Skin of body (tissue), 2 donors: ENCODE results near the gene OR3A1. TPM values are rescaled to one million over a fixed set of nuclear protein-coding genes. Genes with fewer than 3 reads are reported as not detected.
"Not testable (repeated sequence)": the region's sequence is repeated elsewhere in the genome, so short reads cannot be mapped to it uniquely, and the experiment has no call there.

ENCODE experiments used
- DNase-seq: peaks from one replicate; lab custom pipeline; 2025; lab: John Stamatoyannopoulos, UW
- total RNA-seq: library from RNA; depleted of rRNA; stranded (reverse); fragments of >200 nt; gene quantifications from one replicate; pipeline ENCODE4 v1.2.3, GENCODE V29; 2014

The OR3A1 gene, protein sequence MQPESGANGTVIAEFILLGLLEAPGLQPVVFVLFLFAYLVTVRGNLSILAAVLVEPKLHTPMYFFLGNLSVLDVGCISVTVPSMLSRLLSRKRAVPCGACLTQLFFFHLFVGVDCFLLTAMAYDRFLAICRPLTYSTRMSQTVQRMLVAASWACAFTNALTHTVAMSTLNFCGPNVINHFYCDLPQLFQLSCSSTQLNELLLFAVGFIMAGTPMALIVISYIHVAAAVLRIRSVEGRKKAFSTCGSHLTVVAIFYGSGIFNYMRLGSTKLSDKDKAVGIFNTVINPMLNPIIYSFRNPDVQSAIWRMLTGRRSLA
- total RNA-seq = 0.20 TPM

DNA sequence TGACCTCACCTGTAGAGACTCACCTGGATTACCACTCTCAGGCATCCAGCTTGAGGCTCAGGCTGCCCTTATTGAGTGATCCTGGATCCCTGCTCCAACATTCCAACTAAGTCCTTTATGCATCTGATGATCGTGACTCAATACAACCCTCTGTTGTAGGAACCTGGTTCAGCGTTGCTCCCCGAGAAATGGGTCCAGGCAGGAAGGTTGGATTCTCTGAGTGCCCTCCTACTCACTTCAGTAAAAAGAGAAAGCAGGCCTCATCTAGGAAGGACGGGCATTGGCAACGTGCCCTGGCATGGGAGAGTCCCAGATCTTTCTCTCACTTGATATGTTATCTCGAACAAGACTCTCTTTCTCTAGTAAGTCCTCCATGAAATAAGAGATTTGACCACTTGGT lies at the start of gene OR3A1:
TSS of gene OR3A1 (minus strand) at position 101 of the 400 bp plus-strand sequence. CDS start 5,778 bp downstream, outside the sequence.
- DNase-seq = no peak

DNA sequence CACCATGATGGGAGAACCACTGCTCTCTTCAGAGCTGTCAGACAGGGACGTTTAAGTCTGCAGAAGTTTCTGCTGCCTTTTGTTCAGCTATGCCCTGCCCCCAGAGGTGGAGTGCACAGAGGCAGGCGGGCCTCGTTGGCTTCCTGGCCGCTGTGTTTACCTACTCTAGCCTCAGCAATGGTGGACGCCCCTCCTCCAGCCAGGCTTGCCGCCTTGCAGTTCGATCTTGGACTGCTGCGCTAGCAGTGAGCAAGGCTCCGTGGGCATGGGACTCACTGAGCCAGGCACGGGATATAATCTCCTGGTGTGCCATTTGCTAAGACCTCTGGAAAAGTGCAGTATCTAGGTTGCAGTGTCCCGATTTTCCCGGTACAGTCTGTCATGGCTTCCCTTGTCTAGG lies 44.6 kb upstream of the OR3A1 start:
- DNase-seq = not testable (repeated sequence)

DNA sequence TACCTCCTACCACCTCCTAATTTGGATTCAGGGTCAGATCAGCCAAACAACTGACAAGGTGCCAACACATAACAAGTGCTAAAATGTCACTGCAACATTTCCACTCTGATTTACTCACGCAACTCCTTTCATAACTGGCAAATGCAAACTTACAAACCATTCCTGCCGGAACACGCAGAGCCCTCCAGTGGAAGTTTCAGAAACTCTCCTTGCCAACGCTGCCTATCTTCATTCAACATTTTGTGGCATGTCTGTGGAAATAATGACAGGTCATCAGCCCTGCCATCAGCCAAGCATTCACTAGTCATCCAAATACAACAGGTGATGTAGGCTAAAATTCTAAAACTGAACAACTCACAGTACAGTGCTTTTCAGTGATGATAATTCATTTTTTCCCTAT lies 37.7 kb upstream of the OR3A1 start:
- DNase-seq = no peak

DNA sequence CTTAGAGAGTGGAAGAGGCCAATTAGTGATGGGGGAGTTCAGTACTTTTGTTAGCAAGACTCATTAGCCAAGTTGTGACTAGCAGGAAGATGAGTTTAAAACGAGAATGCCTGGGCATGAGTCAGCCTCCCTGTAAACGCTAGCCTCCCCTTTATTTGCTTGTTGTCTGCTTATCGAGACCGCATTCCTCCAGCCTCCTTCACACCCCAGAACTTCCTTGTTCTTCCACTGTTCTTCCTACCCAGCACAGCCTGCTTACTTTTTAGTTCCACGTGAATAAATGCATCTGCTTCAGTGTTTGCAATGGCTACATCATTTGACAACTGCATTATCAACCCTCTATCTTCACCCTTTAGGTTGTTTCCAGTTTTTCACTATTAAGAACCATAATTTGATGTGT lies 20.2 kb upstream of the OR3A1 start:
- no peak for DNase-seq

DNA sequence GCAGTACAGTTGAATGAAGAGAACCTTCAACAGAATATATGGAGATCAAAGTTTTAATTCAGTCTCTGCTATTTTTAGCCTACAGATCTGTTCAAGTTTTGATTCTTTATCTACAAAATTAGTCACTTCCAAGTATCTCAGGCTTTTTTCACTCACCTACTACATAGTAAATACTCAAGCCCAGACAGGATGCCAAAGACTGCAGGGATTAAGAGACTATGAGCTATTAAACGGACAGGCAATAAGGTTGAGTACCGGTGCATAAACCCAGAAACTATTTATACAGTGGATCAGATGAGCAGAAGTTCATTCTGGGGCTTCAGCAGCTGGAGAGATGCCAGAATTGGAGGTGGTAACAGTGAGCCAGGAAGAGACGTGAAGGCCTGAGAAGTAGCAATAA lies 18.7 kb upstream of the OR3A1 start:
- DNase-seq = no peak

DNA sequence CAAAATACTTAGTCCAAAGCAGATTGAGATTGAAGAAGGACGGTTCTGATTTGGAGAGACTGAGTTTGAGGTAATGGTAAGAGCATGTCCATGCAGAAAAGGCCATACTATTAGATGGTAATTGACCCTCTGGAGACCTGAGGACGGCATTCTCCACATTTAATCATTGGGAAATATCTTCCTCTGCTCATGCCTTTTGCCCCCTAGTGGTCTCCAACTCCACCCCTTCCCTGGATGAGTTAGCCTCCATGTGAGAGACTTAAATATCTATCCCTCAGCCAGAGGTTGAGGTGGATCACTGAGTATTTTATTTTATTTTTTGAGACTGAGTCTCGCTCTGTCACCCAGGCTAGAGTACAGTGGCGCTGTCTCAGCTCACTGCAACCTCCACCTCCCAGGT lies 10.4 kb upstream of the OR3A1 start:
- no peak for DNase-seq

DNA sequence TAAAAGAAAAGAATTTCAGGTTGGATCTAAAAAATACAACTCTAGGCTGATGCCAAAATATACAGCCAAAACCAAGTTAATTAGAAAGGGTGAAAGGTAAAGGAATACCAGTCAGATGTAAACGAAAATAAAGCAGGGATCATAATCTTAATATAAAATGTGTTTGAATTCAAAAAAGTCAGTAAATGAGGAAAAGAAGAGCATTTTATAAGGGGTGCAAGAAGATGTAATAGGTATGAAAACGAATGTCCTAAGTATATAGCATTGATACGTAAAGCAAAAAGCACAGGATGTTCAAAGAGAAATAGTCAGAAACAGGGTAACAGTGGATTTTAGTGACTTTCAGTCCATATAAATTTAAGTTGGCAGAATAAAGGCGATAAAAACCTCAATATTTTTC lies 2.5 kb downstream of the OR3A1 start:
- no peak for DNase-seq

DNA sequence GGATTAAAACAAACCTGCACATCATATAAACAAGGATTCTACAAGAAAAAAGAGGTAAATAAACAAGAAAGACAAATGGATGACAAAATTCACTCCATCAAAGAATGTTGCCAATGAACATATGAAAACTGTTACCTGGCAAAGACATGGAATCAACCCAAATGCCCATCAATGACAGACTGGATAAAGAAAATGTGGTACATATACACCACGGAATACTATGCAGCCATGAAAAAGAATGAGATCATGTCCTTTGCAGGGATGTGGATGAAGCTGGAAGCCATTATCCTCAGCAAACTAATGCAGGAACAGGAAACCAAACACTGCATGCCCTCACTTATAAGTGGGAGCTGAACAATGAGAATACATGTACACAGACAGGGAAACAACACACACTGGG lies 4.6 kb downstream of the OR3A1 start:
- not testable (repeated sequence) for DNase-seq

DNA sequence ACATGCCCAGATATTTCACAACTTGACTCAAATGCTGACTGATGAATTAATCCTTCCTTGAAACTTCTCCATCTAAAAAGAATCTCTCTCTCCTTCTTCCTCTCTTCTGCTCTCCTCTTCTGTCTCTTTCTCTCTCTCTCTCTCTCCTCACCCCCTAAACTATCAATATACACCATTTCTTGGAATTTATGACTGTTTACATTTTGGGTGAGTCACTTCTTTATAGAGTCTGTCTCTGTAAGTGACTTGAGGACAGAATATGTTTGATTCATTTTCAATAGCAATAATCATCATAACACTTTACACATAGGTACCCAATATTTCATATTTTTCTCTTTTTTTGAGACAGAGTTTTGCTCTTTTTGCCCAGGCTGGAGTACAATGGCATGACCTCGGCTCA lies 15.3 kb downstream of the OR3A1 start:
- DNase-seq = no peak

DNA sequence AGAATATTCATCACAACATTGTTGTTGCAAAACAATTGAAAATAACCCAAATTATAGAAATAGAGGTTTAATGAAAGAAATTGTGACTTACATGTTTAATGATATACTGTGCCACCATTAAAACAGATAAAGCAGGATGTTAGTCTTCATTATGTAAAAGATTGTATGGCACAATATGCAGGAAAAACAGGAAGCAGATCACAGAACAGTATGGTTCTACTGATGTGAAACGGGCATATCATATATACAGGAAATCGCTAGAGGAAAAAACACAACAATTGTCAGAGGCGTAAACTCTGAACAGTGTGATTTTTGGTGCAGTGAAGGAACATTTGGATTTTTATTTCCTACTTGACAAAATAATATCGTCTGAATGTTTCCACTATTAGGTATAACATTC lies 22.0 kb downstream of the OR3A1 start:
- no peak for DNase-seq

DNA sequence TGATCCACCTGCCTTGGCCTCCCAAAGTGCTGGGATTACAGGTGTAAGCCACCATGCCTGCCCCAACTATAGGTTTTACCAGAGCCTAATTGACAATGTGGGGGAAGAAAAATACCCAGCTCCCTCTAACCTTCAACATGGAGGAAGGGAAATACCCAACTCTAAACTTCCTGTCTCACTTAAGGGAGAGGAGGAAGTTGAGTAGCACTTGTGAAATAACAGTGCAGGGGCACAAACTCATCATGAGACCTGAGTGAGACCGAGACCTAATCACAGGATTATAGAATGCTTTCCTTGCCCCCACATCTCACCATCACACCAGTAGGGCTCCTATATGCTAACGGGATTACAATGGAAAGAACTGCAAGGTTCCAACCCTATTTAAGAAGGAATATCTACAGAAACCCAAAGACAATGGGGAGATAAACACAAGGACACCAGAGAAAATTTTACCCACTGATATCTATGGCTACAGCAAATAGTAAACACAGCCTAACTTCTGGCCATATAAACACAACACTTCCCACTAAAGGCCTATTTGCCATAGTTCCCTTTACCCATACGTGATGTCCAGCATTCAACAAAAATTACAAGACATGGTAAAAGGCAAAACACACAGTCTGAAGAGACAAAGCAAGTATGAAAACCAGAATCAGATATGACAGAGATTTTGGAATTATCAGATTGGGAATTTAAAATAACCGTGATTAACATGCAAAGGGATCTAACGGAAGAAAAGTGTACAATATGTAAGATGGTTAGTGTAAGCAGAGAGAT lies 26.9 kb downstream of the OR3A1 start:
- DNase-seq = no peak

DNA sequence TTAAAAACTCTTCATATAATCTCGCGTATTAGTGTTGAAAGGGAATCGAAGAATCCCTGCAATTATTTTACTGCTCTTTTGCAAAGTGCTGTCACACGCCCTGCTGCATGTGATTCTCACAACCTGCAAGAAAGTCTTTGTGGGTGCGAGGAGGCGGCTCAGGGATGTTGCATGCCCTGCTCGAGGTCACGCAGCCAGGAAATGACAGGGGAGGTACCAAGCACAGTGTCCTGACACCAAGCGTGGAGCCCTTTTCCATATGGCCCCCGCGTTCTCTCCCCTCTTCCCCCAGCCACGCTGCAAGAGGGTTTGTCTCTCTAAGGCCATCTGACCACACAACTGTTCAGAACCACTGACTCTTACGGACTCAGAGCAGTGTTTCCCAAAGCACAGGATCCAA lies 37.6 kb downstream of the OR3A1 start:
- DNase-seq = no peak

DNA sequence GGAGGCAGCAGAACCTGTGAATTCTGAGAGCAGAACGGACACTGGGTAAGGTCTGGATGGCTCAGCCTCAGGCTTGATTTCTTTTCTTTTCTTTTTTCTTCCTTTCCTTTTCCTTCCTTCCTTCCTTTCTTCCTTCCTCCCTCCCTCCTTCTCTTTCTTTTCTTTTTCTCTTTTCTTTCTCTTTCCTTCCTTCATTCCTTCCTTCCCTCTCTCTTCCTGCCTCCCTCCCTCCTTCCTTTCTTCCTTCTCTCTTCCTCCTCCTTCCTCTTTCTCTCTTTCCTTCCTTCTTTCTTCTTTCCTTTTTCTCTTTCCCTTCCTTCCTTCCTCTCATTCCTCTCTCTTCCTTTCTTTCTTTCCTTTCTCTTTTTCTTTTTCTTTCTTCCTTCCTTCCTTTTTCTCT lies 38.0 kb downstream of the OR3A1 start:
- no peak for DNase-seq

DNA sequence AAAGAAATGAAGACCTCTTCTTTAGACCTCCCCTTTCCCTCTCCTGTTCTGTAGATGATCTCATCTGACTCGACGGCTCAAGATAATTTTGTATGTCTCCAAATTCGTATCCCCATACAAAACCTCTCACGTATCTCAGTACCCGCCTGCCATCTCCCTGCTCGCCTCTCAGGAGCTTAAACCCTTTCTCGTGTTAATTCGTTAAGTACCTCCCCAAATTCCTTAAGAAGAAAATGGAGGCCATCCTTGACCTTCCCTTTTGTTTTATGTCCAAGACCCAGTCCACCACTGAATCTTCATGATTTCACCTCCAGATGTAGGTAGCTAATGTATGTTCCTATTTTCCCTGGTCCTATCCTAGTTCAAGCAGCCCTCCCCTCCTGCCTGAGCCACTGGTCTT lies 41.6 kb downstream of the OR3A1 start:
- no peak for DNase-seq

DNA sequence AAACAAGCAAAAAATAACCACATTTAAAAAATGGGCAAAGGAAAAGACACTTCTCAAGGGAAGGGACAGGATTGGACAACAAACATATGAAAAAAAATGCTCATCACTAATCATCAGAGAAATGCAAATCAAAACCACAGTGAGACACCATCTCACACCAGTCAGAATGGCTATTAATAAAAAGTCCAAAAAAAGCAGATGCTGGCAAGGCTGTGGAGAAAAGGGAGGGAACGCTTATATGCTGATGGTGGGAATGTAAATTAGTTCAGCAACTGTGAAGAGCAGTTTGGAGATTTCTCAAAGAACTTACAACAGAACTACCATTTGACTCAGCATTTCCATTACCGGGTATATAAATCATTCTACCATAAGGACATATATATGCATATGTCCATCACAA lies 49.1 kb downstream of the OR3A1 start:
- DNase-seq = not testable (repeated sequence)

DNA sequence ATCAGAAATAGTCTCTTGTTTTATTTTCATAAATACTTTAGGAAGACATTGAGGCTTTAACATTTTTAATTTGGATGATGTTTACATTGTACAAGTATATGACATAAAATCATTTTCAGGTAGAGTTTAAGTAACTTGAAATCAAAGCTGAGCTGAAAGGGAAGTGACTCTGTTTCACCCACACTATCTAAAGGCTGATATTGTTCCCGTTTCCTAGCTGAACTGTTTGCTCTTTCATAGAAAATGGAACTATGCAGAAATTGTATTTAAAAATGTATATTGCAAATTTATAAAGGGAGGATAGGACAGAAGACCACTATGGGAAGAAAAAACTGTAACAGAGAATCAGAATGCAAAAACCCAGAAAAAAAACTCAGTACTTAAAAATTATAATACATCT lies 53.3 kb downstream of the OR3A1 start:
- not testable (repeated sequence) for DNase-seq

DNA sequence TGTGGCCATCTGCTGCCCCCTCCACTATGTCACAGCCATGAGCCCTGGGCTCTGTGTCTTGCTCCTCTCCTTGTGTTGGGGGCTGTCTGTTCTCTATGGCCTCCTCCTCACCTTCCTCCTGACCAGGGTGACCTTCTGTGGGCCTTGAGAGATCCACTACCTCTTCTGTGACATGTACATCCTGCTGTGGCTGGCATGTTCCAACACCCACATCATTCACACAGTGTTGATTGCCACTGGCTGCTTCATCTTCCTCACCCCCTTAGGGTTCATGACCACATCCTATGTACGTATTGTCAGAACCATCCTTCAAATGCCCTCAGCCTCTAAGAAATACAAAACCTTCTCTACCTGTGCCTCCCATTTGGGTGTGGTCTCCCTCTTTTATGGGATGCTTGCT lies 57.1 kb downstream of the OR3A1 start:
- not testable (repeated sequence) for DNase-seq

Other genes starting within 250 kb of the OR3A1 start
- not detected for gene OR1D5, start 234.8 kb downstream of the OR3A1 start, total RNA-seq
- not detected for gene OR1D2, start 193.9 kb downstream of the OR3A1 start, total RNA-seq
- gene OR1G1, start 170.8 kb downstream of the OR3A1 start, total RNA-seq = not detected
- gene OR1A2, start 100.8 kb downstream of the OR3A1 start, total RNA-seq = not detected
- gene OR1A1, start 90.7 kb downstream of the OR3A1 start, total RNA-seq = not detected
- gene OR3A2, start 87.9 kb upstream of the OR3A1 start, total RNA-seq = 0.30 TPM
- not detected for gene OR1E1, start 100.0 kb upstream of the OR3A1 start, total RNA-seq
- not detected for gene OR3A3, start 113.0 kb upstream of the OR3A1 start, total RNA-seq
- not detected for gene OR1E2, start 135.5 kb upstream of the OR3A1 start, total RNA-seq
- gene SPATA22, start 173.5 kb upstream of the OR3A1 start, total RNA-seq = 0.39 TPM
- gene ASPA, start 177.6 kb upstream of the OR3A1 start, total RNA-seq = 5.5 TPM